Endothelial cell (in vitro differentiated cells): ENCODE results near the gene HMSD. TPM values are rescaled to one million over a fixed set of nuclear protein-coding genes. Genes with fewer than 3 reads are reported as not detected.

Experiments used
- DNase-seq: peaks from one replicate; pipeline ENCODE4 v3.0.0; 2021; ENCODE audit warnings: low spot score
- H3K27ac Mint-ChIP-seq: one replicate; pipeline ENCODE4 v1.8.0; 2021; ENCODE audit warnings: mixed read lengths, inconsistent platforms; ENCODE audit not compliant: unreplicated experiment
- H3K27me3 Mint-ChIP-seq: one replicate; pipeline ENCODE4 v1.8.0; 2021; ENCODE audit warnings: mild to moderate bottlenecking, moderate library complexity, mixed read lengths, inconsistent platforms; ENCODE audit not compliant: unreplicated experiment
- H3K36me3 Mint-ChIP-seq: one replicate; pipeline ENCODE4 v1.8.0; 2021; ENCODE audit warnings: mild to moderate bottlenecking, low read depth, mixed read lengths, inconsistent platforms; ENCODE audit not compliant: unreplicated experiment
- H3K4me1 Mint-ChIP-seq: one replicate; pipeline ENCODE4 v1.8.0; 2021; ENCODE audit warnings: mild to moderate bottlenecking, mixed read lengths, inconsistent platforms; ENCODE audit not compliant: unreplicated experiment
- H3K4me3 Mint-ChIP-seq: one replicate; pipeline ENCODE4 v1.8.0; 2021; ENCODE audit warnings: mild to moderate bottlenecking, mixed read lengths, inconsistent platforms; ENCODE audit not compliant: unreplicated experiment
- H3K9me3 Mint-ChIP-seq: one replicate; pipeline ENCODE4 v1.8.0; 2021; ENCODE audit warnings: mixed read lengths, inconsistent platforms; ENCODE audit not compliant: unreplicated experiment
- CTCF ChIP-seq: fragments of 200-600 bp; sonication (generic); IDR thresholded peaks from one replicate; pipeline ENCODE4 v1.5.0; 2021; ENCODE audit warnings: antibody characterized with exemption; ENCODE audit not compliant: unreplicated experiment
- total RNA-seq: library from RNA; stranded (reverse); fragmentation: NEBNext Ultra II Directional; extraction: Animal tissue kit (Norgen Biotek cat#: 25700); gene quantifications from one replicate; pipeline ENCODE4 v1.2.1, GENCODE V29; 2021; ENCODE audit not compliant: unreplicated experiment

The HMSD gene
- total RNA-seq, 1 donor from 2014 or later = not detected

DNA sequence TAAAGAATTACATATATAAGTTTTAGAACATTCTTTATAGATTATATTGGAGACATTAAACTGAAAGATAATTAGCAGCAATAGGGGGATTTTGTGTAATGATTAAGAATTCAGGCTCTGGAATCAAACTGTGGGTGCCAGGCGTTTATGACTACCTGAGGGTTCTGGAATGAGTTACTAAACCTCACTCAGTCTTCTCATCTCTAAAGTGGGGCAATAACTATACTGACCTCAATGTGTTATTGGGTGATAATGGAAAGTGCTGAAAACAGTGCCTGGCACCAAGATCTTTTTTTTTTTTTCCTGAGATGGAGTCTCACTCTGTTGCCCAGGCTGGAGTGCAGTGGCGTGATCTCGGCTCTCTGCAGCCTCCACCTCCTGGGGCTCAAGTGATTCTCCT is 27.9 kb downstream of the HMSD start:
- no peak for DNase-seq
- H3K27ac Mint-ChIP-seq = no peak overlapping the region
- TF ChIP-seq CTCF = no peak
- H3K4me1 Mint-ChIP-seq = no peaks in the 10 kb centered on the region
- no peaks in the 10 kb centered on the region for H3K36me3 Mint-ChIP-seq
- no peak overlapping the region for H3K4me3 Mint-ChIP-seq
- H3K27me3 Mint-ChIP-seq = peaks cover 4% of the 10 kb centered on the region
- no peaks in the 10 kb centered on the region for H3K9me3 Mint-ChIP-seq

GRCh38 chr18:63979409-63979920 is 30.4 kb downstream of the HMSD start:
- peak; percentile 49 for DNase-seq
- H3K36me3 Mint-ChIP-seq = no peaks in the 10 kb centered on the region
- H3K27me3 Mint-ChIP-seq = peaks cover 4% of the 10 kb centered on the region
- no peak overlapping the region for H3K4me3 Mint-ChIP-seq
- no peaks in the 10 kb centered on the region for H3K9me3 Mint-ChIP-seq
- peak; percentile 80 for TF ChIP-seq CTCF
- no peaks in the 10 kb centered on the region for H3K4me1 Mint-ChIP-seq
- no peak overlapping the region for H3K27ac Mint-ChIP-seq

- TF ChIP-seq CTCF = no peak
- Mint-ChIP-seq H3K36me3 (no peaks in the 10 kb centered on the region), H3K27me3 (peaks cover 4% of the 10 kb centered on the region), H3K27ac (no peak overlapping the region), H3K9me3 (no peaks in the 10 kb centered on the region), H3K4me3 (no peak overlapping the region), H3K4me1 (no peaks in the 10 kb centered on the region)
- DNase-seq = no peak
Observed at GRCh38 chr18:63980027-63980426, 30.9 kb downstream of the HMSD start.

DNA sequence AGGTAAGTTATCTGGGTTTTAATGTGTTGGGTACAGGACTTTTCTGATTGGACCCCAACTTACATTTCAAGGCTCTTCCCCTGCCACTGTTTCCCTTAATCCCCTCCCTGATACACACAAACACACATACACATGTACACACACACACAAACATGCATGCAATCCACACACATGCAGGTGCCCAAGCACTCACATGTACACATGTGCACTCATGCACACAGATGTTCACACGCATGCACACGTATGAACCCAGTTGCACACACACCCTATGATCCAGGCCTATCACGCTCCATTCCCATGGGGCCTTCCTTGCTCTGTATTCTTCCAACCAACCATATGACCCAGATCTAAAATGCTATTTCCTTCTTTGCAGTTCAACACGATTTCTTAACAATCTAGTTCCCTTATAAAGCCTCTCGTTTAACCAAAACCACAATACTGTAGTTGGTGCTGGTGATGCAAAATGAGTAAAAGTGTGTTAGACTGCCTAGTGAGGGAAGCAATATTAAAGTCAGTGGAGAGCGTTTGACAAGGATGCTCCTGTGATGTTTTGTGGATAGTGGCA is 31.9 kb downstream of the HMSD start:
- peaks cover 4% of the 10 kb centered on the region for H3K27me3 Mint-ChIP-seq
- H3K4me1 Mint-ChIP-seq = no peaks in the 10 kb centered on the region

More for the DNA sequence above, 31.9 kb downstream of the HMSD start:
- Mint-ChIP-seq H3K36me3 (no peaks in the 10 kb centered on the region), H3K9me3 (no peaks in the 10 kb centered on the region), H3K27ac (no peak overlapping the region), H3K4me3 (no peak overlapping the region)
- TF ChIP-seq CTCF = no peak
- no peak for DNase-seq
